ENCODE measurements around the gene PADI1.

DNA sequence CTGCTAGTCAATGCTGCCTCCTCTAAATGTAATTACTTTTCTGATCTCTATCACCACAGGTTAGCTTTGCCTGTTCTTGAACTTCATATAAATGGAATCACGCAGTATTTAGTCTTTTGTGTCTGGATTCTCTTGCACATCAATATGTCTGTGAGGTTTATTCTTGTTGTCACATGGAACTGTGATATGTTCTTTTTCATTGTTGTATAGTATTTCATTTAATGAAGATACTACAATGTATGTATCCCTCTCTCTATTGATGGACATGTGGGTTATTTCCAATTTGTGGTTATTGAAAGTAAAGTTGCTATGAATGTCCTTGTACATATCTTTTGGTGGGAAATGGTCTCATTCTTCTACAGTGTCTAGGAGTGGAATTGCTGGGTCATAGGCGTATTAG lies 16.7 kb upstream of the PADI1 start:
- TF ChIP-seq HNF4A (conservative IDR thresholded peaks at IDR 0.05) (no peak), TAF1 (conservative IDR thresholded peaks at IDR 0.05) (no peak), RAD21 (IDR thresholded peaks at IDR 0.05) (no peak), EGR1 (IDR thresholded peaks at IDR 0.05; ENCODE audit: low read depth in 2 of 2) (no peak), SP1 (IDR thresholded peaks at IDR 0.05) (no peak), GABPA (IDR thresholded peaks at IDR 0.05 in 1 of 2, conservative IDR thresholded peaks at IDR 0.05 in 1 of 2) (no peak), YY1 (IDR thresholded peaks at IDR 0.05) (no peak), NR2F2 (IDR thresholded peaks at IDR 0.05) (no peak)
- TF ChIP-seq, protein P1, sequence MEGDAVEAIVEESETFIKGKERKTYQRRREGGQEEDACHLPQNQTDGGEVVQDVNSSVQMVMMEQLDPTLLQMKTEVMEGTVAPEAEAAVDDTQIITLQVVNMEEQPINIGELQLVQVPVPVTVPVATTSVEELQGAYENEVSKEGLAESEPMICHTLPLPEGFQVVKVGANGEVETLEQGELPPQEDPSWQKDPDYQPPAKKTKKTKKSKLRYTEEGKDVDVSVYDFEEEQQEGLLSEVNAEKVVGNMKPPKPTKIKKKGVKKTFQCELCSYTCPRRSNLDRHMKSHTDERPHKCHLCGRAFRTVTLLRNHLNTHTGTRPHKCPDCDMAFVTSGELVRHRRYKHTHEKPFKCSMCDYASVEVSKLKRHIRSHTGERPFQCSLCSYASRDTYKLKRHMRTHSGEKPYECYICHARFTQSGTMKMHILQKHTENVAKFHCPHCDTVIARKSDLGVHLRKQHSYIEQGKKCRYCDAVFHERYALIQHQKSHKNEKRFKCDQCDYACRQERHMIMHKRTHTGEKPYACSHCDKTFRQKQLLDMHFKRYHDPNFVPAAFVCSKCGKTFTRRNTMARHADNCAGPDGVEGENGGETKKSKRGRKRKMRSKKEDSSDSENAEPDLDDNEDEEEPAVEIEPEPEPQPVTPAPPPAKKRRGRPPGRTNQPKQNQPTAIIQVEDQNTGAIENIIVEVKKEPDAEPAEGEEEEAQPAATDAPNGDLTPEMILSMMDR (IDR thresholded peaks at IDR 0.05; ENCODE audit: low read depth, low read length, missing input control), result no peak
- TF ChIP-seq, protein P2, sequence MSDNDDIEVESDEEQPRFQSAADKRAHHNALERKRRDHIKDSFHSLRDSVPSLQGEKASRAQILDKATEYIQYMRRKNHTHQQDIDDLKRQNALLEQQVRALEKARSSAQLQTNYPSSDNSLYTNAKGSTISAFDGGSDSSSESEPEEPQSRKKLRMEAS (IDR thresholded peaks at IDR 0.05), result no peak
- TF ChIP-seq, protein P3, sequence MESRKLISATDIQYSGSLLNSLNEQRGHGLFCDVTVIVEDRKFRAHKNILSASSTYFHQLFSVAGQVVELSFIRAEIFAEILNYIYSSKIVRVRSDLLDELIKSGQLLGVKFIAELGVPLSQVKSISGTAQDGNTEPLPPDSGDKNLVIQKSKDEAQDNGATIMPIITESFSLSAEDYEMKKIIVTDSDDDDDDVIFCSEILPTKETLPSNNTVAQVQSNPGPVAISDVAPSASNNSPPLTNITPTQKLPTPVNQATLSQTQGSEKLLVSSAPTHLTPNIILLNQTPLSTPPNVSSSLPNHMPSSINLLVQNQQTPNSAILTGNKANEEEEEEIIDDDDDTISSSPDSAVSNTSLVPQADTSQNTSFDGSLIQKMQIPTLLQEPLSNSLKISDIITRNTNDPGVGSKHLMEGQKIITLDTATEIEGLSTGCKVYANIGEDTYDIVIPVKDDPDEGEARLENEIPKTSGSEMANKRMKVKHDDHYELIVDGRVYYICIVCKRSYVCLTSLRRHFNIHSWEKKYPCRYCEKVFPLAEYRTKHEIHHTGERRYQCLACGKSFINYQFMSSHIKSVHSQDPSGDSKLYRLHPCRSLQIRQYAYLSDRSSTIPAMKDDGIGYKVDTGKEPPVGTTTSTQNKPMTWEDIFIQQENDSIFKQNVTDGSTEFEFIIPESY (IDR thresholded peaks at IDR 0.05), result no peak
- TF ChIP-seq, protein P4, sequence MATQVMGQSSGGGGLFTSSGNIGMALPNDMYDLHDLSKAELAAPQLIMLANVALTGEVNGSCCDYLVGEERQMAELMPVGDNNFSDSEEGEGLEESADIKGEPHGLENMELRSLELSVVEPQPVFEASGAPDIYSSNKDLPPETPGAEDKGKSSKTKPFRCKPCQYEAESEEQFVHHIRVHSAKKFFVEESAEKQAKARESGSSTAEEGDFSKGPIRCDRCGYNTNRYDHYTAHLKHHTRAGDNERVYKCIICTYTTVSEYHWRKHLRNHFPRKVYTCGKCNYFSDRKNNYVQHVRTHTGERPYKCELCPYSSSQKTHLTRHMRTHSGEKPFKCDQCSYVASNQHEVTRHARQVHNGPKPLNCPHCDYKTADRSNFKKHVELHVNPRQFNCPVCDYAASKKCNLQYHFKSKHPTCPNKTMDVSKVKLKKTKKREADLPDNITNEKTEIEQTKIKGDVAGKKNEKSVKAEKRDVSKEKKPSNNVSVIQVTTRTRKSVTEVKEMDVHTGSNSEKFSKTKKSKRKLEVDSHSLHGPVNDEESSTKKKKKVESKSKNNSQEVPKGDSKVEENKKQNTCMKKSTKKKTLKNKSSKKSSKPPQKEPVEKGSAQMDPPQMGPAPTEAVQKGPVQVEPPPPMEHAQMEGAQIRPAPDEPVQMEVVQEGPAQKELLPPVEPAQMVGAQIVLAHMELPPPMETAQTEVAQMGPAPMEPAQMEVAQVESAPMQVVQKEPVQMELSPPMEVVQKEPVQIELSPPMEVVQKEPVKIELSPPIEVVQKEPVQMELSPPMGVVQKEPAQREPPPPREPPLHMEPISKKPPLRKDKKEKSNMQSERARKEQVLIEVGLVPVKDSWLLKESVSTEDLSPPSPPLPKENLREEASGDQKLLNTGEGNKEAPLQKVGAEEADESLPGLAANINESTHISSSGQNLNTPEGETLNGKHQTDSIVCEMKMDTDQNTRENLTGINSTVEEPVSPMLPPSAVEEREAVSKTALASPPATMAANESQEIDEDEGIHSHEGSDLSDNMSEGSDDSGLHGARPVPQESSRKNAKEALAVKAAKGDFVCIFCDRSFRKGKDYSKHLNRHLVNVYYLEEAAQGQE (IDR thresholded peaks at IDR 0.05), result no peak

All from liver (tissue), 3 donors.